SK-N-SH (cell line): ENCODE data around the gene PCDH1. TPM values are rescaled to one million over a fixed set of nuclear protein-coding genes. Genes with fewer than 3 reads are reported as not detected.

Source experiments
- CTCF ChIA-PET: fragments of 300-600, 350-600 bp; formaldehyde crosslinking; extraction: SDS; loops from one replicate; lab custom pipeline; 2021; lab: Yijun Ruan, JAX
- POLR2A ChIA-PET: fragments of 350-600 bp; sonication (Branson Sonifier 250); formaldehyde crosslinking; extraction: SDS; loops from one replicate; lab custom pipeline; 2020; ENCODE audit warnings: antibody characterized with exemption, inconsistent platforms; lab: Yijun Ruan, JAX
- DNase-seq: peaks from one replicate; pipeline ENCODE4 v3.0.0; 2012
- H2AFZ ChIP-seq: fragments of 200-600 bp; sonication (generic); 2 replicates; pipeline ENCODE4 v1.8.1; 2016; ENCODE audit warnings: antibody characterized with exemption, mild to moderate bottlenecking, low read depth
- H3F3A ChIP-seq: fragments of 200-600 bp; sonication (generic); replicated peaks from 2 replicates; pipeline ENCODE3; 2016; ENCODE audit warnings: antibody characterized with exemption, mild to moderate bottlenecking; ENCODE audit not compliant: insufficient read depth
- H3K27ac ChIP-seq, 2 experiments: fragments of 200-500 bp in 1 of 2; fragments of 200-600 bp in 1 of 2; sonication (Bioruptor generic) in 1 of 2; sonication (generic), shearing (Covaris generic) in 1 of 2; 2 replicates each; pipeline versions ENCODE4 v1.5.1 to v1.6.1; 2014 to 2016; ENCODE audit warnings: low read depth in 2 of 2, inconsistent platforms in 1 of 2, low read length in 1 of 2, mild to moderate bottlenecking in 1 of 2, mixed read lengths in 1 of 2
- H3K27me3 ChIP-seq: fragments of 200-600 bp; sonication (generic), shearing (Covaris generic); 2 replicates; pipeline ENCODE4 v1.6.1; 2016; ENCODE audit warnings: mixed run types; ENCODE audit not compliant: insufficient read depth
- H3K36me3 ChIP-seq, 2 experiments: fragments of 200-500 bp in 1 of 2; fragments of 200-600 bp in 1 of 2; sonication (Bioruptor generic) in 1 of 2; sonication (generic) in 1 of 2; replicated peaks in 1 of 2; 2 replicates each; pipeline versions ENCODE3 to v1.5.1; 2014 to 2016; ENCODE audit warnings: low read length in 1 of 2, mild to moderate bottlenecking in 1 of 2; ENCODE audit not compliant: insufficient read depth in 2 of 2, control insufficient read depth in 1 of 2
- H3K4me1 ChIP-seq, 2 experiments: fragments of 200-500 bp in 1 of 2; fragments of 200-600 bp in 1 of 2; sonication (Bioruptor generic) in 1 of 2; sonication (generic), shearing (Covaris generic) in 1 of 2; 2 replicates each; pipeline versions ENCODE4 v1.5.1 to v1.6.1; 2014 to 2016; ENCODE audit warnings: low read depth in 1 of 2, low read length in 1 of 2, mixed run types in 1 of 2; ENCODE audit not compliant: insufficient read depth in 2 of 2, control insufficient read depth in 1 of 2
- H3K4me2 ChIP-seq: fragments of 200-600 bp; sonication (generic), shearing (Covaris generic); 2 replicates; pipeline ENCODE4 v1.6.1; 2017; ENCODE audit warnings: mixed run types
- H3K4me3 ChIP-seq, 2 experiments: fragments of 200-500 bp in 1 of 2; fragments of 200-600 bp in 1 of 2; sonication (Bioruptor generic) in 1 of 2; sonication (generic), shearing (Covaris generic) in 1 of 2; 2 replicates each; pipeline versions ENCODE4 v1.5.1 to v1.8.1; 2014 to 2016; ENCODE audit warnings: low read depth in 2 of 2, inconsistent platforms in 1 of 2, low read length in 1 of 2, mild to moderate bottlenecking in 1 of 2, mixed read lengths in 1 of 2, moderate library complexity in 1 of 2
- H3K79me2 ChIP-seq: fragments of 200-600 bp; sonication (generic); 2 replicates; pipeline ENCODE4 v1.8.1; 2017; ENCODE audit warnings: mild to moderate bottlenecking; ENCODE audit not compliant: insufficient read depth
- H3K9ac ChIP-seq: fragments of 200-600 bp; sonication (generic); 2 replicates; pipeline ENCODE4 v1.6.1; 2017; ENCODE audit warnings: mixed run types
- H3K9me2 ChIP-seq: fragments of 200-600 bp; sonication (generic); 2 replicates; pipeline ENCODE4 v1.6.1; 2017; ENCODE audit warnings: mixed run types
- H3K9me3 ChIP-seq: fragments of 200-600 bp; sonication (generic); 2 replicates; pipeline ENCODE4 v1.6.1; 2017; ENCODE audit warnings: mixed run types, mild to moderate bottlenecking, moderate library complexity
- H4K20me1 ChIP-seq: fragments of 200-600 bp; sonication (generic); 2 replicates; pipeline ENCODE4 v1.6.1; 2017; ENCODE audit warnings: mild to moderate bottlenecking, mixed run types; ENCODE audit not compliant: insufficient read depth
- CHD2 ChIP-seq: fragments of 150-350 bp; IDR thresholded peaks from 2 replicates; pipeline ENCODE4 v1.6.1; 2018; ENCODE audit warnings: low read length; ENCODE audit not compliant: partially characterized antibody
- CTCF ChIP-seq: fragments of 200-600 bp; sonication (generic); IDR thresholded peaks from 2 replicates; pipeline ENCODE4 v1.6.1; 2017; ENCODE audit warnings: antibody characterized with exemption, mild to moderate bottlenecking, moderate library complexity
- ELF1 ChIP-seq: IDR thresholded peaks from 2 replicates; pipeline ENCODE4 v1.4.0; 2012
- EZH2phosphoT487 ChIP-seq: fragments of 200-600 bp; sonication (generic); IDR thresholded peaks from 2 replicates; pipeline ENCODE4 v1.6.1; 2017; ENCODE audit warnings: low read depth, mixed run types, mild to moderate bottlenecking, antibody characterized with exemption, moderate library complexity, borderline replicate concordance
- GATA2 ChIP-seq: sonication (generic); formaldehyde crosslinking; IDR thresholded peaks from 2 replicates; pipeline ENCODE4 v1.5.0; 2020; ENCODE audit warnings: mild to moderate bottlenecking, missing genetic modification reagents
- IRF3 ChIP-seq: fragments of 150-350 bp; IDR thresholded peaks from 2 replicates; pipeline ENCODE4 v1.6.1; 2016; ENCODE audit warnings: mild to moderate bottlenecking, low read depth, low read length
- JUND ChIP-seq: IDR thresholded peaks from 2 replicates; pipeline ENCODE4 v1.4.0; 2012
- NRF1 ChIP-seq: IDR thresholded peaks from 2 replicates; pipeline ENCODE4 v1.6.1; 2012; ENCODE audit warnings: low read depth, mild to moderate bottlenecking, low read length
- PBX3 ChIP-seq: IDR thresholded peaks from 2 replicates; pipeline ENCODE4; 2012
- POLR2AphosphoS5 ChIP-seq: IDR thresholded peaks from 2 replicates; pipeline ENCODE4 v1.6.1; 2012; ENCODE audit warnings: low read depth, low read length
- RAD21 ChIP-seq: IDR thresholded peaks from 2 replicates; pipeline ENCODE4 v1.6.1; 2012; ENCODE audit warnings: mild to moderate bottlenecking, low read length
- REST ChIP-seq: IDR thresholded peaks from 2 replicates; pipeline ENCODE4 v1.6.1; 2012; ENCODE audit warnings: mild to moderate bottlenecking, low read depth, low read length, moderate library complexity
- RXRA ChIP-seq: IDR thresholded peaks from 2 replicates; pipeline ENCODE4 v1.4.0; 2012; ENCODE audit warnings: low read depth, mild to moderate bottlenecking, borderline replicate concordance
- SMC3 ChIP-seq: IDR thresholded peaks from 2 replicates; pipeline ENCODE4 v1.6.1; 2012; ENCODE audit warnings: low read depth, low read length, improper control_type of control experiment
- TAF1 ChIP-seq: IDR thresholded peaks from 2 replicates; pipeline ENCODE4 v1.6.1; 2012; ENCODE audit warnings: low read depth, mild to moderate bottlenecking, low read length, moderate library complexity, borderline replicate concordance
- TEAD4 ChIP-seq: IDR thresholded peaks from 2 replicates; pipeline ENCODE4 v1.4.0; 2012; ENCODE audit warnings: mild to moderate bottlenecking, borderline replicate concordance; ENCODE audit not compliant: insufficient read depth
- USF1 ChIP-seq: IDR thresholded peaks from 2 replicates; pipeline ENCODE4 v1.4.0; 2012; ENCODE audit warnings: low read depth, borderline replicate concordance
- USF2 ChIP-seq: fragments of 150-350 bp; IDR thresholded peaks from 2 replicates; pipeline ENCODE4 v1.6.1; 2017; ENCODE audit warnings: antibody characterized with exemption, low read length, low read depth, borderline replicate concordance
- YY1 ChIP-seq: IDR thresholded peaks from 2 replicates; pipeline ENCODE4 v1.4.0; 2012; ENCODE audit warnings: low read depth, mild to moderate bottlenecking
- ZBTB33 ChIP-seq: IDR thresholded peaks from 2 replicates; pipeline ENCODE4 v1.4.0; 2012; ENCODE audit warnings: low read depth, borderline replicate concordance
- WGBS: methylation state at CpG from one replicate; pipeline ENCODE4 v1.1.6; 2017; ENCODE audit warnings: low lambda C conversion rate; 5-methylcytosine and 5-hydroxymethylcytosine counted together
- polyA plus RNA-seq, 3 experiments: library from polyadenylated mRNA; depleted of rRNA; stranded (reverse); fragments of >200 nt; gene quantifications; 2 replicates each; pipeline ENCODE4 v1.2.3, GENCODE V29; 2012

Gene PCDH1
- polyA plus RNA-seq, 1 of the 3 experiments (the other 2 are of a cell fraction) = 0.08 TPM

- Histone ChIP-seq H3K9me3 (no peaks in the 10 kb centered on the region), H3K4me3 (no peak overlapping the region), H3K27ac (no peak overlapping the region), H3K9ac (no peak overlapping the region), H3F3A (no peaks in the 10 kb centered on the region), H3K4me1 (peaks cover 0 to 9% of the 10 kb centered on the region in 2 experiments; a peak in 1 of 4 replicates), H3K4me2 (no peak overlapping the region), H2AFZ (no peak overlapping the region), H4K20me1 (no peaks in the 10 kb centered on the region), H3K27me3 (peaks cover 40% of the 10 kb centered on the region), H3K79me2 (no peaks in the 10 kb centered on the region), H3K9me2 (no peaks in the 10 kb centered on the region), H3K36me3 (no peaks in the 10 kb centered on the region)
- ChIA-PET CTCF (interaction anchor here (1.0 to 3.3 kb wide), 8 partner anchors 10 to 177 kb away, joined by 3 to 19 read pairs (median 4); partner anchors contain the start of gene PCDH1), POLR2A (no interaction called here)
- DNase-seq = no peak
- no peak for TF ChIP-seq CHD2
- no peak for TF ChIP-seq GATA2 (CRISPR knock-in tag)
- no peak for TF ChIP-seq IRF3
- TF ChIP-seq JUND = no peak
- no peak for TF ChIP-seq NRF1
- no peak for TF ChIP-seq RXRA
- TF ChIP-seq ZBTB33 = no peak
- no peak for TF ChIP-seq TAF1
- no peak for TF ChIP-seq RAD21
- no peak for TF ChIP-seq EZH2phosphoT487
- TF ChIP-seq POLR2AphosphoS5 = no peak
- TF ChIP-seq REST = no peak
- no peak for TF ChIP-seq USF2
- no peak for TF ChIP-seq YY1
- TF ChIP-seq CTCF = no peak
- TF ChIP-seq ELF1 = no peak
- no peak for TF ChIP-seq USF1
- no peak for TF ChIP-seq SMC3
- no peak for TF ChIP-seq PBX3
- TF ChIP-seq TEAD4 = no peak
- 57% methylated on average over 2 of the region's 14 CpGs for WGBS
Observed at GRCh38 chr5:141869040-141869439, 9.2 kb downstream of the PCDH1 start.
